H9 (cell line): ENCODE measurements around the gene RIT2. TPM values are rescaled to one million over a fixed set of nuclear protein-coding genes. Genes with fewer than 3 reads are reported as not detected.
A peak's percentile ranks its signal among the peaks of the same experiment; 100 is the strongest.

ENCODE experiments used
- DNase-seq: peaks from one replicate; pipeline ENCODE4 v3.0.0-alpha.2; 2017
- H2AFZ ChIP-seq: one replicate; pipeline ENCODE4 v1.6.1; 2013; ENCODE audit warnings: mild to moderate bottlenecking, low read length, control low read depth, moderate library complexity
- H2AK5ac ChIP-seq: 2 replicates; pipeline ENCODE4 v1.6.1; 2013; ENCODE audit warnings: low read length, control low read depth, mixed read lengths; ENCODE audit not compliant: insufficient read length
- H2BK120ac ChIP-seq: one replicate; pipeline ENCODE4 v1.6.1; 2013; ENCODE audit warnings: low read depth, mild to moderate bottlenecking, low read length, control low read depth, inconsistent platforms; ENCODE audit not compliant: poor library complexity, severe bottlenecking
- H2BK12ac ChIP-seq: 2 replicates; pipeline ENCODE4 v1.6.1; 2013; ENCODE audit warnings: low read length, control low read depth, mixed read lengths, low read depth; ENCODE audit not compliant: insufficient read length
- H2BK15ac ChIP-seq: 2 replicates; pipeline ENCODE4 v1.6.1; 2013; ENCODE audit warnings: low read depth, low read length, control low read depth
- H2BK20ac ChIP-seq: one replicate; pipeline ENCODE4 v1.6.1; 2013; ENCODE audit warnings: low read depth, mild to moderate bottlenecking, low read length, control low read depth, inconsistent platforms; ENCODE audit not compliant: poor library complexity, severe bottlenecking
- H2BK5ac ChIP-seq: 2 replicates; pipeline ENCODE4 v1.6.1; 2013; ENCODE audit warnings: low read length, control low read depth, mixed read lengths; ENCODE audit not compliant: insufficient read length
- H3K14ac ChIP-seq: 2 replicates; pipeline ENCODE4 v1.6.1; 2013; ENCODE audit warnings: low read length, control low read depth; ENCODE audit not compliant: insufficient read depth
- H3K18ac ChIP-seq: 2 replicates; pipeline ENCODE4 v1.6.1; 2013; ENCODE audit warnings: low read depth, mild to moderate bottlenecking, mixed read lengths, low read length, control low read depth; ENCODE audit not compliant: insufficient read length
- H3K23ac ChIP-seq: 2 replicates; pipeline ENCODE4 v1.6.1; 2013; ENCODE audit warnings: low read length, control low read depth, mixed read lengths, low read depth; ENCODE audit not compliant: insufficient read length
- H3K23me2 ChIP-seq: 2 replicates; pipeline ENCODE4 v1.6.1; 2013; ENCODE audit warnings: low read depth, mild to moderate bottlenecking, mixed read lengths, low read length, control low read depth; ENCODE audit not compliant: insufficient read length, poor library complexity, severe bottlenecking
- H3K27ac ChIP-seq: 2 replicates; pipeline ENCODE4 v1.5.1; 2013; ENCODE audit warnings: low read length, control low read depth, mixed read lengths, low read depth; ENCODE audit not compliant: insufficient read length
- H3K27me3 ChIP-seq: 2 replicates; pipeline ENCODE4 v1.6.1; 2013; ENCODE audit warnings: low read length, control low read depth, inconsistent platforms; ENCODE audit not compliant: insufficient read depth
- H3K4ac ChIP-seq: 2 replicates; pipeline ENCODE4 v1.6.1; 2013; ENCODE audit warnings: low read depth, mild to moderate bottlenecking, control low read depth, inconsistent platforms, low read length, moderate library complexity
- H3K4me1 ChIP-seq: 2 replicates; pipeline ENCODE4 v1.6.1; 2013; ENCODE audit warnings: low read length, control low read depth, inconsistent platforms; ENCODE audit not compliant: insufficient read depth
- H3K4me2 ChIP-seq: 2 replicates; pipeline ENCODE4 v1.6.1; 2013; ENCODE audit warnings: low read length, control low read depth, mixed read lengths; ENCODE audit not compliant: insufficient read length, insufficient read depth
- H3K56ac ChIP-seq: 2 replicates; pipeline ENCODE4 v1.6.1; 2013; ENCODE audit warnings: low read depth, mild to moderate bottlenecking, mixed read lengths, low read length, control low read depth; ENCODE audit not compliant: insufficient read length
- H3K79me1 ChIP-seq: 2 replicates; pipeline ENCODE4 v1.6.1; 2013; ENCODE audit warnings: low read depth, mild to moderate bottlenecking, moderate library complexity, low read length, control low read depth, inconsistent platforms; ENCODE audit not compliant: insufficient read depth, poor library complexity, severe bottlenecking
- H3K79me2 ChIP-seq: 2 replicates; pipeline ENCODE4 v1.6.1; 2013; ENCODE audit warnings: low read length, control low read depth, inconsistent platforms; ENCODE audit not compliant: insufficient read depth
- H3K9ac ChIP-seq: 2 replicates; pipeline ENCODE4 v1.6.1; 2013; ENCODE audit warnings: low read length, control low read depth, mixed read lengths; ENCODE audit not compliant: insufficient read length; ENCODE audit errors: extremely low read depth
- H3K9me3 ChIP-seq: one replicate; pipeline ENCODE4 v1.6.1; 2013; ENCODE audit warnings: low read depth, low read length, inconsistent platforms; ENCODE audit not compliant: control insufficient read depth
- H3T11ph ChIP-seq: one replicate; pipeline ENCODE4 v1.6.1; 2013; ENCODE audit warnings: mild to moderate bottlenecking, low read length, control low read depth, inconsistent platforms
- H4K20me1 ChIP-seq: one replicate; pipeline ENCODE4 v1.6.1; 2013; ENCODE audit not compliant: control insufficient read depth, insufficient read length, insufficient read depth
- H4K5ac ChIP-seq: 2 replicates; pipeline ENCODE4 v1.6.1; 2013; ENCODE audit warnings: low read depth, mild to moderate bottlenecking, mixed read lengths, low read length, control low read depth; ENCODE audit not compliant: insufficient read length
- H4K8ac ChIP-seq: replicated peaks from 2 replicates; pipeline ENCODE4 v1.6.1; 2013; ENCODE audit warnings: low read length, control low read depth, mixed read lengths, low read depth; ENCODE audit not compliant: insufficient read length
- H4K91ac ChIP-seq: 2 replicates; pipeline ENCODE4 v1.6.1; 2013; ENCODE audit warnings: low read depth, mild to moderate bottlenecking, moderate library complexity, mixed read lengths, low read length, control low read depth; ENCODE audit not compliant: insufficient read length
- H3K27ac Mint-ChIP-seq, 3 experiments: 2 replicates in 2 of 3; 3 replicates in 1 of 3; pipeline ENCODE4 v1.8.0; 2020 to 2021; ENCODE audit warnings: mixed read lengths in 3 of 3, mild to moderate bottlenecking in 1 of 3, moderate library complexity in 1 of 3
- H3K27me3 Mint-ChIP-seq: 2 replicates; pipeline ENCODE4 v1.8.0; 2021; ENCODE audit warnings: low read depth, mild to moderate bottlenecking, moderate library complexity, mixed read lengths
- H3K36me3 Mint-ChIP-seq, 3 experiments: 2 replicates in 2 of 3; 3 replicates in 1 of 3; pipeline ENCODE4 v1.8.0; 2020 to 2021; ENCODE audit warnings: low read depth in 3 of 3, mixed read lengths in 3 of 3; ENCODE audit not compliant: insufficient read depth in 1 of 3
- H3K4me1 Mint-ChIP-seq, 2 experiments: 2 replicates each; pipeline ENCODE4 v1.8.0; 2020; ENCODE audit warnings: mixed read lengths in 2 of 2
- H3K4me3 Mint-ChIP-seq, 2 experiments: 2 replicates in 1 of 2; 3 replicates in 1 of 2; pipeline ENCODE4 v1.8.0; 2020 to 2021; ENCODE audit warnings: mild to moderate bottlenecking in 2 of 2, mixed read lengths in 2 of 2, moderate library complexity in 1 of 2
- H3K9me3 Mint-ChIP-seq, 2 experiments: 2 replicates in 1 of 2; 3 replicates in 1 of 2; pipeline ENCODE4 v1.8.0; 2020; ENCODE audit warnings: mild to moderate bottlenecking in 2 of 2, mixed read lengths in 2 of 2, moderate library complexity in 1 of 2
- CTCF ChIP-seq: fragments of 200-600 bp; sonication (generic); conservative IDR thresholded peaks from 3 replicates; pipeline ENCODE4 v1.8.0; 2021; ENCODE audit warnings: antibody characterized with exemption, mild to moderate bottlenecking
- total RNA-seq: library from RNA; stranded (reverse); gene quantifications from 2 replicates; pipeline ENCODE4 v1.2.1, GENCODE V29; 2021

The RIT2 gene
- total RNA-seq, 1 experiment from 2014 or later, result 1.2 TPM

DNA sequence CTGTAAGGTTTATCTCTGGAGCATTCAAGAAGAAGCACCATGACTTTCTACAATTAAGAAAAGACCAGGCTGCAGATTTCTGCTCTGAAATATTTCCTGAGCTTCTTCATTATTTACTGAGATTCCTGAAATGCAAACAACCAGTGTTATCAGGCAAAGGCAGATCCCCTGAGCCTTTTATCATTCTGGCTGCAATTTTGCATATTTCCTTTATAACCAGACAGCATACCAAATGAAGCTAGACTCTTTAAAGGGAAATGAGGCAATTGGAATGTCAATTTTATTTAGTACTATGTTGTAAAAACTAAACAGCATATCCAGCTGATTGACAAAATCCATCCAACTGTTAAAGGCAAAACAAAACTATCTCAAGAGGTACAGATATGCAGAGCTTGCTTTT, 372.5 kb downstream of the RIT2 start:
- no peaks in the 10 kb centered on the region for H3K79me2 ChIP-seq
- H4K20me1 ChIP-seq, result no peaks in the 10 kb centered on the region
- peak overlapping the region; percentile 19 for H3T11ph ChIP-seq
- H3K36me3 Mint-ChIP-seq, result peaks cover 2 to 14% (median 9%) of the 10 kb centered on the region in 3 experiments
- peak overlapping the region; percentile 41 to 65; a peak in 4 of 5 replicates for H3K4me3 Mint-ChIP-seq
- no peaks in the 10 kb centered on the region for H3K27me3 ChIP-seq
- H2BK20ac ChIP-seq, result peak overlapping the region; percentile 75
- peak overlapping the region; percentile 53 for H3K9ac ChIP-seq
- peaks cover 5% of the 10 kb centered on the region; the same call in 1 of the 2 replicates for H3K4me1 ChIP-seq
- peaks cover 23 to 40% of the 10 kb centered on the region in 2 experiments for H3K4me1 Mint-ChIP-seq
- H2AFZ ChIP-seq, result no peak overlapping the region
- H3K23me2 ChIP-seq, result no peaks in the 10 kb centered on the region
- H3K4me2 ChIP-seq, result peak overlapping the region; percentile 26
- H3K18ac ChIP-seq, result no peak overlapping the region
- no peak overlapping the region for H3K23ac ChIP-seq
- peaks cover 8 to 10% of the 10 kb centered on the region in 2 experiments for H3K9me3 Mint-ChIP-seq
- no peak overlapping the region for H3K4ac ChIP-seq
- no peak for DNase-seq
- H4K91ac ChIP-seq, result no peak overlapping the region
- H2BK12ac ChIP-seq, result no peak overlapping the region
- peak overlapping the region; percentile 99 for H3K27ac ChIP-seq
- H4K8ac ChIP-seq, result no peak overlapping the region
- no peak overlapping the region for H2BK120ac ChIP-seq
- TF ChIP-seq CTCF, result no peak
- H3K56ac ChIP-seq, result peak overlapping the region; percentile 95
- no peak overlapping the region for H4K5ac ChIP-seq
- no peaks in the 10 kb centered on the region for H3K9me3 ChIP-seq
- H3K14ac ChIP-seq, result no peak overlapping the region
- H2BK15ac ChIP-seq, result no peak overlapping the region
- H3K79me1 ChIP-seq, result no peaks in the 10 kb centered on the region
- no peaks in the 10 kb centered on the region for H3K27me3 Mint-ChIP-seq
- peak overlapping the region in 1 of 3 experiments; percentile 99; a peak in 5 of 7 replicates for H3K27ac Mint-ChIP-seq
- H2BK5ac ChIP-seq, result no peak overlapping the region
- no peak overlapping the region for H2AK5ac ChIP-seq
